IPS-18a (cell line): ENCODE measurements around the gene CDX4.
"Not testable (repeated sequence)": the region's sequence is repeated elsewhere in the genome, so short reads cannot be mapped to it uniquely, and the experiment has no call there.

Experiments
- H3K27ac ChIP-seq: one replicate; pipeline ENCODE4 v1.5.1; 2013; ENCODE audit warnings: low read length
- H3K27me3 ChIP-seq: one replicate; pipeline ENCODE4 v1.6.1; 2013; ENCODE audit warnings: mild to moderate bottlenecking, low read length; ENCODE audit not compliant: control insufficient read depth, insufficient read depth
- H3K36me3 ChIP-seq: one replicate; pipeline ENCODE4 v1.6.1; 2013; ENCODE audit warnings: low read depth, low read length; ENCODE audit not compliant: control insufficient read depth
- H3K4me1 ChIP-seq: one replicate; pipeline ENCODE4 v1.6.1; 2013; ENCODE audit warnings: low read depth, low read length; ENCODE audit not compliant: control insufficient read depth
- H3K4me3 ChIP-seq: one replicate; pipeline ENCODE4 v1.5.1; 2013; ENCODE audit warnings: low read length
- H3K9ac ChIP-seq: one replicate; pipeline ENCODE4 v1.6.1; 2013; ENCODE audit warnings: mild to moderate bottlenecking, low read length, moderate library complexity
- H3K9me3 ChIP-seq: one replicate; pipeline ENCODE4 v1.6.1; 2013; ENCODE audit warnings: low read depth, low read length; ENCODE audit not compliant: control insufficient read depth

The CDX4 gene

DNA sequence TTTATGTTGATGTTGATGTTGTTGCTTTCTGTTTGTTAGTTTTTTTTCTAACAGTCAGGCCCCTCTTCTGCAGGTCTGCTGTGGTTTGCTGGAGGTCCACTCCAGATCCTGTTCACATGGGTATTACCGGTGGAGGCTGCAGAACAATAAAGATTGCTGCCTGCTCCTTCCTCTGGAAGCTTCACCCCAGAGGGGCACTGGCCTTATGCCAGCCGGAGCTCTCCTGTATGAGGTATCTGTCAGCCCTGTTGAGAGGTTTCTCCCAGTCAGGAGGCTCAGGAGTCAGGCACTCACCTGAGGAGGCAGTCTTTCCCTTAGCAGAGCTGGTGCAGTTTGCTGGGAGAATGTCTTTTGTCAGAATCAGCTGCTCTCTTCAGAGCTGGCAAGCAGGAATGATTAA is 34.7 kb downstream of the CDX4 start:
- Histone ChIP-seq H3K9me3 (no peaks in the 10 kb centered on the region), H3K27me3 (no peaks in the 10 kb centered on the region), H3K4me1 (no peaks in the 10 kb centered on the region)

DNA sequence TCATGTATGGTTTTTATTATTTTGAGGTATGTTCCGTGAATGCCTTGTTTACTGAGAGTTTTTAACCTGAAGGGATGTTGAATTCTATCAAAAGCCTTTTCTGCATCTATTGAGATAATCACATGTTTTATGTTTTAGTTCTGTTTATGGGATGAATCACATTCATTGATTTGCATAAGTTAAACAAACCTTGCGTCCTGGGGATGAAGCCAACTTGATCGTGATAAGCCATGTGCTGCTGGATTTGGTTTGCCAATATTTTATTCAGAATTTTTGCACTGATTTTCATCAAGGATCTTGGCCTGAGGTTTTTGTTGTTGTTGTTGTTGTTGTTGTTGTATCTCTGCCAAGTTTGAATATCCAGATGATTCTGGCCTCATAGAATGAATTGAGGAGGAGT is 43.8 kb downstream of the CDX4 start:
- Histone ChIP-seq H3K36me3 (no peaks in the 10 kb centered on the region), H3K9ac (no peak overlapping the region), H3K4me3 (no peak overlapping the region), H3K27me3 (no peaks in the 10 kb centered on the region), H3K27ac (no peak overlapping the region), H3K4me1 (no peaks in the 10 kb centered on the region), H3K9me3 (no peaks in the 10 kb centered on the region)

More for the DNA sequence above, 34.7 kb downstream of the CDX4 start:
- Histone ChIP-seq H3K27ac (no peak overlapping the region), H3K4me3 (no peak overlapping the region), H3K36me3 (no peaks in the 10 kb centered on the region), H3K9ac (no peak overlapping the region)

DNA sequence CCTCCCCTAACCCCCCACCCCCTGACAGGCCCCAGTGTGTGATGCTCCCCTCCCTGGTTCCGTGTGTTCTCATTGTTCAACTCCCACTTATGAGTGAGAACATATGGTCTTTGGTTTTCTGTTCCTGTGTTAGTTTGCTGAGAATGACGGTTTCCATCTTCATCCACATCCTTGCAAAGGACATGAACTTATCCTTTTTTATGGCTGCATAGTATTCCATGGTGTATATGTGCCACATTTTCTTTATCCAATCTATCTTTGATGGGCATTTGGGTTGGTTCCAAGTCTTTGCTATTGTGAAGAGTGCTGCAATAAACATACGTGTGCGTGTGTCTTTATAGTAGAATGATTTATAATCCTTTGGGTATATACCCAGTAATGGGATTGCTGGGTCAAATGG is 45.3 kb downstream of the CDX4 start:
- H3K9me3 ChIP-seq, H3K27me3 ChIP-seq, H3K36me3 ChIP-seq, H3K4me3 ChIP-seq, H3K4me1 ChIP-seq, H3K27ac ChIP-seq, H3K9ac ChIP-seq: not testable (repeated sequence)
